Chondrocyte (in vitro differentiated cells): ENCODE data around the gene DDIT4. TPM values are rescaled to one million over a fixed set of nuclear protein-coding genes. Genes with fewer than 3 reads are reported as not detected.

Experiments used
- DNase-seq: peaks from one replicate; pipeline ENCODE4 v3.0.0; 2021; ENCODE audit warnings: mixed read lengths, low spot score
- H3K27ac Mint-ChIP-seq: one replicate; pipeline ENCODE4 v1.8.0; 2021; ENCODE audit warnings: mild to moderate bottlenecking, moderate library complexity, mixed read lengths; ENCODE audit not compliant: unreplicated experiment
- H3K27me3 Mint-ChIP-seq: 2 replicates; pipeline ENCODE4 v1.8.0; 2021; ENCODE audit warnings: low read depth, mixed read lengths
- H3K36me3 Mint-ChIP-seq: 2 replicates; pipeline ENCODE4 v1.8.0; 2021; ENCODE audit warnings: low read depth, mixed read lengths
- H3K4me1 Mint-ChIP-seq: 2 replicates; pipeline ENCODE4 v1.8.0; 2021; ENCODE audit warnings: low read depth, mild to moderate bottlenecking, mixed read lengths
- H3K4me3 Mint-ChIP-seq: one replicate; pipeline ENCODE4 v1.8.0; 2021; ENCODE audit warnings: mild to moderate bottlenecking, moderate library complexity, mixed read lengths; ENCODE audit not compliant: unreplicated experiment
- H3K9me3 Mint-ChIP-seq: 2 replicates; pipeline ENCODE4 v1.8.0; 2021; ENCODE audit warnings: low read depth, mixed read lengths
- CTCF ChIP-seq: fragments of 200-600 bp; sonication (generic); IDR thresholded peaks from 2 replicates; pipeline ENCODE4 v1.5.0; 2021; ENCODE audit warnings: antibody characterized with exemption, mild to moderate bottlenecking, moderate library complexity
- total RNA-seq: library from RNA; stranded (reverse); gene quantifications from 3 replicates; pipeline ENCODE4 v1.2.1, GENCODE V29; 2021

Gene DDIT4
- total RNA-seq, 1 donor from 2014 or later, result 241 TPM

GRCh38 chr10:72318418-72319262, 44.9 kb downstream of the DDIT4 start:
- Mint-ChIP-seq H3K27me3 (no peaks in the 10 kb centered on the region), H3K9me3 (no peaks in the 10 kb centered on the region), H3K4me3 (peak overlapping the region; percentile 38), H3K36me3 (no peaks in the 10 kb centered on the region), H3K4me1 (peaks cover 73% of the 10 kb centered on the region), H3K27ac (peak overlapping the region; percentile 86)
- DNase-seq, result no peak
- TF ChIP-seq CTCF, result no peak

- DNase-seq, result no peak
- Mint-ChIP-seq H3K9me3 (no peaks in the 10 kb centered on the region), H3K27ac (peak overlapping the region; percentile 100), H3K4me3 (peak overlapping the region; percentile 53), H3K27me3 (no peaks in the 10 kb centered on the region), H3K36me3 (no peaks in the 10 kb centered on the region), H3K4me1 (peaks cover 81% of the 10 kb centered on the region)
- TF ChIP-seq CTCF, result no peak
Observed at GRCh38 chr10:72319416-72320254, 45.9 kb downstream of the DDIT4 start.

GRCh38 chr10:72320676-72321247, 47.0 kb downstream of the DDIT4 start:
- H3K27ac Mint-ChIP-seq, result peak overlapping the region; percentile 100

GRCh38 chr10:72321248-72322029, 47.7 kb downstream of the DDIT4 start:
- H3K4me1 Mint-ChIP-seq, result peaks cover 76% of the 10 kb centered on the region
- H3K4me3 Mint-ChIP-seq, result peak overlapping the region; percentile 59
- no peaks in the 10 kb centered on the region for H3K27me3 Mint-ChIP-seq
- peak overlapping the region; percentile 100 for H3K27ac Mint-ChIP-seq
- no peak for DNase-seq
- no peaks in the 10 kb centered on the region for H3K9me3 Mint-ChIP-seq
- no peak for TF ChIP-seq CTCF
- no peaks in the 10 kb centered on the region for H3K36me3 Mint-ChIP-seq

More at GRCh38 chr10:72320676-72321247, 47.0 kb downstream of the DDIT4 start:
- no peak for DNase-seq
- Mint-ChIP-seq H3K36me3 (no peaks in the 10 kb centered on the region), H3K27me3 (no peaks in the 10 kb centered on the region), H3K4me1 (peaks cover 80% of the 10 kb centered on the region), H3K9me3 (no peaks in the 10 kb centered on the region), H3K4me3 (peak overlapping the region; percentile 59)
- no peak for TF ChIP-seq CTCF

- no peak for DNase-seq
- Mint-ChIP-seq H3K27ac (peak overlapping the region; percentile 100), H3K4me3 (no peak overlapping the region), H3K27me3 (no peaks in the 10 kb centered on the region), H3K4me1 (peaks cover 77% of the 10 kb centered on the region), H3K9me3 (no peaks in the 10 kb centered on the region), H3K36me3 (no peaks in the 10 kb centered on the region)
- no peak for TF ChIP-seq CTCF
Observed at GRCh38 chr10:72322030-72322279, 48.2 kb downstream of the DDIT4 start.
